ENCODE data around the gene CTSL. TPM values are rescaled to one million over a fixed set of nuclear protein-coding genes. Genes with fewer than 3 reads are reported as not detected.

CTSL gene
- total RNA-seq, 1 donor from 2014 or later: 38.6 TPM

GRCh38 chr9:87717456-87717855 lies 8.5 kb upstream of the CTSL start:
- Mint-ChIP-seq H3K36me3 (ENCODE audit: insufficient read depth) (no peaks in the 10 kb centered on the region), H3K4me3 (ENCODE audit: low read depth) (no peak overlapping the region), H3K4me1 (ENCODE audit: low read depth) (peaks cover 7% of the 10 kb centered on the region), H3K27me3 (peaks cover 18% of the 10 kb centered on the region), H3K27ac (no peak overlapping the region), H3K9me3 (ENCODE audit: low read depth) (no peaks in the 10 kb centered on the region)
- DNase-seq (ENCODE audit: low spot score, unreplicated experiment): no peak
- no peak for TF ChIP-seq CTCF (IDR thresholded peaks at IDR 0.05; ENCODE audit: unreplicated experiment)

GRCh38 chr9:87718231-87718630 lies 7.7 kb upstream of the CTSL start:
- Mint-ChIP-seq H3K4me1 (ENCODE audit: low read depth) (peaks cover 5% of the 10 kb centered on the region), H3K27ac (no peak overlapping the region), H3K27me3 (peaks cover 20% of the 10 kb centered on the region), H3K9me3 (ENCODE audit: low read depth) (no peaks in the 10 kb centered on the region), H3K36me3 (ENCODE audit: insufficient read depth) (no peaks in the 10 kb centered on the region), H3K4me3 (ENCODE audit: low read depth) (no peak overlapping the region)
- no peak for TF ChIP-seq CTCF (IDR thresholded peaks at IDR 0.05; ENCODE audit: unreplicated experiment)
- DNase-seq (ENCODE audit: low spot score, unreplicated experiment): no peak

GRCh38 chr9:87718852-87719612 lies 6.9 kb upstream of the CTSL start:
- no peak for DNase-seq (ENCODE audit: low spot score, unreplicated experiment)
- Mint-ChIP-seq H3K27ac (no peak overlapping the region), H3K9me3 (ENCODE audit: low read depth) (no peaks in the 10 kb centered on the region), H3K4me3 (ENCODE audit: low read depth) (no peak overlapping the region), H3K36me3 (ENCODE audit: insufficient read depth) (no peaks in the 10 kb centered on the region), H3K4me1 (ENCODE audit: low read depth) (peaks cover 5% of the 10 kb centered on the region), H3K27me3 (peaks cover 21% of the 10 kb centered on the region)
- TF ChIP-seq CTCF (IDR thresholded peaks at IDR 0.05; ENCODE audit: unreplicated experiment): no peak

GRCh38 chr9:87720173-87720572 lies 5.7 kb upstream of the CTSL start:
- peaks cover 1% of the 10 kb centered on the region for H3K4me1 Mint-ChIP-seq (ENCODE audit: low read depth)
- H3K9me3 Mint-ChIP-seq (ENCODE audit: low read depth): no peaks in the 10 kb centered on the region
- no peaks in the 10 kb centered on the region for H3K36me3 Mint-ChIP-seq (ENCODE audit: insufficient read depth)
- no peak overlapping the region for H3K27ac Mint-ChIP-seq
- DNase-seq (ENCODE audit: low spot score, unreplicated experiment): no peak
- peaks cover 21% of the 10 kb centered on the region for H3K27me3 Mint-ChIP-seq
- no peak for TF ChIP-seq CTCF (IDR thresholded peaks at IDR 0.05; ENCODE audit: unreplicated experiment)
- H3K4me3 Mint-ChIP-seq (ENCODE audit: low read depth): no peak overlapping the region

- no peak for TF ChIP-seq CTCF (IDR thresholded peaks at IDR 0.05; ENCODE audit: unreplicated experiment)
- H3K9me3 Mint-ChIP-seq (ENCODE audit: low read depth): no peaks in the 10 kb centered on the region
Observed at GRCh38 chr9:87722393-87723088, 3.4 kb upstream of the CTSL start.

More at GRCh38 chr9:87722393-87723088, 3.4 kb upstream of the CTSL start:
- no peak for DNase-seq (ENCODE audit: low spot score, unreplicated experiment)
- H3K36me3 Mint-ChIP-seq (ENCODE audit: insufficient read depth): no peaks in the 10 kb centered on the region
- H3K4me1 Mint-ChIP-seq (ENCODE audit: low read depth): peaks cover 4% of the 10 kb centered on the region
- peaks cover 21% of the 10 kb centered on the region for H3K27me3 Mint-ChIP-seq
- no peak overlapping the region for H3K4me3 Mint-ChIP-seq (ENCODE audit: low read depth)
- no peak overlapping the region for H3K27ac Mint-ChIP-seq

All from progenitor cell of endocrine pancreas (in vitro differentiated cells).